B cell (primary cell): ENCODE data around the gene FSD1. TPM values are rescaled to one million over a fixed set of nuclear protein-coding genes. Genes with fewer than 3 reads are reported as not detected.
A peak's percentile ranks its signal among the peaks of the same experiment; 100 is the strongest.

Source experiments
- ATAC-seq: fragments of 200-7000 bp; cut with Tn5 transposase; one replicate; pipeline ENCODE4 v1.10.0; 2021; ENCODE audit warnings: low read depth, mild to moderate bottlenecking, moderate number of reproducible peaks, moderate library complexity
- CTCF ChIA-PET: fragments of 350-600 bp; sonication (Branson Sonifier 250); formaldehyde crosslinking; loops from one replicate; lab custom pipeline; 2021; ENCODE audit warnings: antibody characterized with exemption, inconsistent platforms; lab: Charles Lee
- POLR2A ChIA-PET: fragments of 350-600 bp; sonication (Branson Sonifier 250); formaldehyde crosslinking; loops from one replicate; lab custom pipeline; 2021; ENCODE audit warnings: antibody characterized with exemption; lab: Charles Lee
- DNase-seq: peaks from one replicate; pipeline ENCODE4 v3.0.0; 2013
- H2AFZ ChIP-seq: 2 replicates; pipeline ENCODE4 v1.6.1; 2012; ENCODE audit warnings: mild to moderate bottlenecking, low read depth, low read length; ENCODE audit not compliant: insufficient read depth, poor library complexity, severe bottlenecking
- H3K27ac ChIP-seq, 2 donors: 1 replicate in 1 of 2; 2 replicates in 1 of 2; pipeline ENCODE4 v1.5.1; 2012 to 2013; ENCODE audit warnings: low read length in 2 of 2, mild to moderate bottlenecking in 2 of 2, moderate library complexity in 1 of 2
- H3K27me3 ChIP-seq, 4 experiments: fragments of 200-600 bp in 1 of 4; sonication (generic) in 1 of 4; replicated peaks in 1 of 4; 1 replicate in 2 of 4; 2 replicates in 2 of 4; pipeline versions ENCODE4 v1.6.1 to v1.7.0; 2013 to 2016; ENCODE audit warnings: low read length in 3 of 4, mild to moderate bottlenecking in 2 of 4, mixed read lengths in 1 of 4, moderate library complexity in 1 of 4; ENCODE audit not compliant: insufficient read depth in 4 of 4, control insufficient read depth in 3 of 4; ENCODE audit errors: control extremely low read depth in 1 of 4
- H3K36me3 ChIP-seq, 2 experiments: replicated peaks in 1 of 2; 1 replicate in 1 of 2; 2 replicates in 1 of 2; pipeline versions ENCODE4 v1.6.1 to v1.7.1; 2013; ENCODE audit warnings: low read length in 1 of 2; ENCODE audit not compliant: insufficient read depth in 2 of 2, control insufficient read depth in 1 of 2; ENCODE audit errors: control extremely low read depth in 1 of 2, extremely low read depth in 1 of 2
- H3K4me1 ChIP-seq, 2 donors: fragments of 200-600 bp in 1 of 2; sonication (generic) in 1 of 2; 1 replicate in 1 of 2; 2 replicates in 1 of 2; pipeline versions ENCODE4 v1.5.1 to v1.6.1; 2013 to 2017; ENCODE audit warnings: low read length in 2 of 2; ENCODE audit not compliant: control insufficient read depth in 2 of 2, insufficient read depth in 2 of 2
- H3K4me2 ChIP-seq: replicated peaks from 2 replicates; pipeline ENCODE3; 2012; ENCODE audit warnings: mild to moderate bottlenecking, low read depth, low read length; ENCODE audit not compliant: poor library complexity, severe bottlenecking
- H3K4me3 ChIP-seq, 5 experiments: fragments of 200-600 bp in 1 of 5; sonication (generic) in 1 of 5; 1 replicate in 3 of 5; 2 replicates in 2 of 5; pipeline versions ENCODE4 v1.5.1 to v1.7.0; 2011 to 2016; ENCODE audit warnings: low read length in 4 of 5, mild to moderate bottlenecking in 4 of 5, low read depth in 2 of 5, control low read depth in 1 of 5, moderate library complexity in 1 of 5; ENCODE audit not compliant: insufficient read depth in 1 of 5; ENCODE audit errors: control extremely low read depth in 1 of 5, extremely low read depth in 1 of 5
- H3K79me2 ChIP-seq: fragments of 200-600 bp; sonication (generic); one replicate; pipeline ENCODE4 v1.6.0; 2016; ENCODE audit warnings: low read length; ENCODE audit not compliant: control insufficient read depth, insufficient read depth
- H3K9ac ChIP-seq: fragments of 200-600 bp; sonication (generic); 2 replicates; pipeline ENCODE4 v1.6.1; 2017; ENCODE audit warnings: mild to moderate bottlenecking, low read length, moderate library complexity
- H3K9me3 ChIP-seq, 3 donors: one replicate each; pipeline versions ENCODE4 v1.6.1 to v1.7.1; 2013; ENCODE audit warnings: low read length in 2 of 3; ENCODE audit not compliant: control insufficient read depth in 2 of 3, insufficient read depth in 1 of 3; ENCODE audit errors: control extremely low read depth in 1 of 3
- H4K20me1 ChIP-seq: 2 replicates; pipeline ENCODE4 v1.6.0; 2012; ENCODE audit warnings: mild to moderate bottlenecking, low read length; ENCODE audit not compliant: insufficient read depth, control insufficient read depth, poor library complexity, severe bottlenecking
- H3K27ac Mint-ChIP-seq: one replicate; pipeline ENCODE4 v1.8.0; 2021; ENCODE audit warnings: mixed read lengths
- H3K27me3 Mint-ChIP-seq: one replicate; pipeline ENCODE4 v1.8.0; 2021; ENCODE audit warnings: mixed read lengths
- H3K4me1 Mint-ChIP-seq: one replicate; pipeline ENCODE4 v1.8.0; 2021; ENCODE audit warnings: mixed read lengths
- H3K4me3 Mint-ChIP-seq: one replicate; pipeline ENCODE4 v1.8.0; 2021; ENCODE audit warnings: mixed read lengths
- H3K9me3 Mint-ChIP-seq: one replicate; pipeline ENCODE4 v1.8.0; 2022; ENCODE audit warnings: mixed read lengths; ENCODE audit not compliant: insufficient read depth
- CTCF ChIP-seq: fragments of 200-600 bp; IDR thresholded peaks from one replicate; pipeline ENCODE4 v1.8.0; 2022; ENCODE audit warnings: antibody characterized with exemption, mild to moderate bottlenecking
- EZH2 ChIP-seq: IDR thresholded peaks from 2 replicates; pipeline ENCODE4 v1.6.1; 2012; ENCODE audit warnings: borderline replicate concordance, low read depth, mild to moderate bottlenecking, moderate library complexity, low read length; ENCODE audit not compliant: insufficient read depth, poor library complexity, severe bottlenecking
- WGBS: methylation state at CpG from one replicate; pipeline ENCODE4 v1.1.5; 2013; ENCODE audit warnings: missing lambda C conversion rate; ENCODE audit not compliant: insufficient coverage; 5-methylcytosine and 5-hydroxymethylcytosine counted together
- intact Hi-C: fragments of 100-400 bp; cut with micrococcal nuclease; formaldehyde crosslinking; loops from one replicate; pipeline ENCODE4 v1.10.0; 2022
- polyA plus RNA-seq: library from polyadenylated mRNA; depleted of rRNA; stranded (reverse); fragments of >200 nt; gene quantifications from 2 replicates; pipeline ENCODE4 v1.2.3, GENCODE V29; 2012
- total RNA-seq, 2 donors: library from RNA; stranded (reverse); fragments of 120-200 nt in 1 of 2; gene quantifications; 1 replicate in 1 of 2; 2 replicates in 1 of 2; pipeline versions ENCODE4 v1.2.3 to v1.2.4, GENCODE V29; 2013 to 2022

Gene FSD1
- total and polyA plus RNA-seq, 2 donors (not counting 1 experiment from before 2014, with no cell fraction given): 2.7 to 2.8 TPM

- TF ChIP-seq CTCF (no peak), EZH2 (no peak)
- intact Hi-C loops: loop anchor here (5.0 kb wide), 1 partner anchor 146 kb away; the partner anchor contains the start of gene HDGFL2
- peak overlapping the region; percentile 56 for H3K27ac Mint-ChIP-seq
- Histone ChIP-seq H3K9me3 (peaks cover 0 to 44% (median 0%) of the 10 kb centered on the region in 3 donors), H3K4me1 (peaks cover 18 to 31% of the 10 kb centered on the region in 2 donors), H3K4me2 (peak overlapping the region; percentile 74), H3K9ac (no peak overlapping the region), H4K20me1 (no peaks in the 10 kb centered on the region), H3K36me3 (no peaks in the 10 kb centered on the region), H3K27me3 (peaks cover 0 to 11% (median 0%) of the 10 kb centered on the region in 4 experiments), H3K79me2 (no peaks in the 10 kb centered on the region), H3K27ac (no peak overlapping the region), H2AFZ (peak overlapping the region; percentile 69), H3K4me3 (peak overlapping the region in 1 of 5 experiments; percentile 37)
- no peaks in the 10 kb centered on the region for H3K27me3 Mint-ChIP-seq
- peak; percentile 31 for DNase-seq
- peak overlapping the region; percentile 77 for H3K4me3 Mint-ChIP-seq
- WGBS: 55% methylated on average over 11 of the region's 13 CpGs
- POLR2A ChIA-PET: interaction anchor here (0.7 kb wide), 1 partner anchor 492 kb away, joined by 5 read pairs; no protein-coding TSS in a partner anchor
- ATAC-seq: no peak
- CTCF ChIA-PET: no interaction called here
- no peaks in the 10 kb centered on the region for H3K9me3 Mint-ChIP-seq
- peaks cover 28% of the 10 kb centered on the region for H3K4me1 Mint-ChIP-seq
Measured at GRCh38 chr19:4326215-4326836, 21.9 kb downstream of the FSD1 start.

GRCh38 chr19:4326837-4327251 lies 22.4 kb downstream of the FSD1 start:
- Histone ChIP-seq H3K9ac (peak overlapping the region; percentile 32), H3K4me1 (peaks cover 18 to 31% of the 10 kb centered on the region in 2 donors), H3K4me2 (peak overlapping the region; percentile 74), H2AFZ (peak overlapping the region; percentile 69), H3K79me2 (no peaks in the 10 kb centered on the region), H3K9me3 (peaks cover 0 to 41% (median 0%) of the 10 kb centered on the region in 3 donors), H3K4me3 (peak overlapping the region in 4 of 5 experiments; percentile 9 to 38 (median 32)), H3K27ac (no peak overlapping the region), H4K20me1 (no peaks in the 10 kb centered on the region), H3K27me3 (peaks cover 0 to 11% (median 0%) of the 10 kb centered on the region in 4 experiments), H3K36me3 (no peaks in the 10 kb centered on the region)
- ChIA-PET POLR2A (interaction anchor here (0.7 kb wide), 1 partner anchor 491 kb away, joined by 5 read pairs; no protein-coding TSS in a partner anchor), CTCF (no interaction called here)
- 8% methylated on average over 33 of the region's 33 CpGs for whole genome bisulfite sequencing
- Mint-ChIP-seq H3K4me3 (peak overlapping the region; percentile 77), H3K4me1 (peaks cover 28% of the 10 kb centered on the region), H3K9me3 (no peaks in the 10 kb centered on the region), H3K27me3 (no peaks in the 10 kb centered on the region), H3K27ac (no peak overlapping the region)
- no peak for TF ChIP-seq CTCF
- TF ChIP-seq EZH2: no peak
- intact Hi-C loops: loop anchor here (5.0 kb wide), 1 partner anchor 145 kb away; the partner anchor contains the start of gene HDGFL2
- DNase-seq (peak; percentile 44), ATAC-seq (no peak)
